Stimulated activated CD8-positive, alpha-beta memory T cell treated with anti-CD3 and anti-CD28 coated beads, Interleukin-15, amount 100 ng/mL, for 24 hours (primary cell): ENCODE measurements around the gene DLGAP1.

Experiments
- DNase-seq: peaks from one replicate; pipeline ENCODE4 v3.0.0-alpha.2; 2020; ENCODE audit warnings: low read depth

The DLGAP1 gene

GRCh38 chr18:3449512-3450011 lies 1005.5 kb downstream of the DLGAP1 start:
- no peak for DNase-seq

GRCh38 chr18:3448838-3449511 lies 1006.1 kb downstream of the DLGAP1 start:
- peak; percentile 40 for DNase-seq

GRCh38 chr18:3447895-3448837 lies 1006.9 kb downstream of the DLGAP1 start:
- DNase-seq = peak; percentile 56

GRCh38 chr18:3447068-3447894 lies 1007.8 kb downstream of the DLGAP1 start:
- no peak for DNase-seq
